OCI-LY7 (cell line): ENCODE measurements around the gene CDRT4.

ENCODE experiments used
- CTCF ChIP-seq: fragments of 200-600 bp; sonication (generic); conservative IDR thresholded peaks from 2 replicates; pipeline ENCODE4 v1.5.1; 2014; ENCODE audit warnings: mild to moderate bottlenecking, antibody characterized with exemption, low read length, moderate library complexity, mixed read lengths
- EZH2phosphoT487 ChIP-seq: fragments of 200-600 bp; sonication (generic); IDR thresholded peaks from 2 replicates; pipeline ENCODE4 v1.6.1; 2018; ENCODE audit warnings: low read depth, borderline replicate concordance, mild to moderate bottlenecking, mixed run types, antibody characterized with exemption, low read length, moderate library complexity, mixed read lengths

DNA sequence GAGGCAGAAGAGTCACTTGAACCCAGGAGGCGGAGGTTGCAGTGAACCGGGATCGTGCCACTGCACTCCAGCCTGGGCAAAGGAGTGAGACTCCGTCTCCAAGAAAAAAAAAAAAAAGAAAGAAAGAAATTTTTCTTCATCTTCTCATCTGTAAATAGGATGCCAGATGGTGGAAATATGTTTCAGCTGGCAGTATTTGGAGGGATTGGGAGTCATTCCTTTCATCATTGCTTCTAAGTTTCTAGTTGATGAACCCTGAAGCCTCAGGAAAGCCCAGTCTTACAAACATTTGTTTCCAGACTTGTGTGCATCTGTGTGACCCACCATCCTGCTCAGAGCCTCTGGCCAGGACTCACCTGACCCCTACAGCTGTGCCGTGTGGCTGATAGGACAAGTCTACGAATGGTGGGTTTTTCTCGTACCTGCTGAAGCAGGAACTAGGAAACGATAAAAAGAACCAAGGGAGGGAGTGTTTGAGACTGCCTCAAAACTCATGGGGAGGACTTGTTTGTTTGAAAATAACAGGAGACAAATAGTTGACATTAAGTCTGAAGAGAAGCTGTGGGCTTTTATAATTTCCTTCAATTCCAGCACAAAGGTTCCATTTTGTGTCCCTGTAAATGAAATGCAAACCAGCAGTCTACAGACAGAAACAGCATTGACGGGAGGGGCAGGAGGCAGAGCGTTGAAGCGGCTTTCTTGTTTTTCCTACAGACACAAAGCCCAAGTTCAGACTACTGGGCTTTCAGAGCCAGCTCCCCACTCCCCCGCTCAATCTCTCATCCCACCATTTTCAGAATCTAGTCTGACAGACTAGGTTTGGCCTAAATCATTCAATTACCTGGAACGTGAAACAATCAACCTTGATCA is 24.9 kb downstream of the CDRT4 start:
- TF ChIP-seq CTCF = no peak
- no peak for TF ChIP-seq EZH2phosphoT487
